Progenitor cell of endocrine pancreas (in vitro differentiated cells): ENCODE results near the gene ADAM12. TPM values are rescaled to one million over a fixed set of nuclear protein-coding genes. Genes with fewer than 3 reads are reported as not detected.

ENCODE experiments used
- DNase-seq: peaks from one replicate; pipeline ENCODE4 v3.0.0; 2021; ENCODE audit warnings: low spot score; ENCODE audit not compliant: unreplicated experiment
- H3K27ac Mint-ChIP-seq: 2 replicates; pipeline ENCODE4 v1.8.0; 2021; ENCODE audit warnings: mild to moderate bottlenecking, moderate library complexity, mixed read lengths
- H3K27me3 Mint-ChIP-seq: 2 replicates; pipeline ENCODE4 v1.8.0; 2021; ENCODE audit warnings: mixed read lengths
- H3K36me3 Mint-ChIP-seq: 2 replicates; pipeline ENCODE4 v1.8.0; 2022; ENCODE audit warnings: mixed read lengths; ENCODE audit not compliant: insufficient read depth
- H3K4me1 Mint-ChIP-seq: 2 replicates; pipeline ENCODE4 v1.8.0; 2021; ENCODE audit warnings: low read depth, mixed read lengths
- H3K4me3 Mint-ChIP-seq: 2 replicates; pipeline ENCODE4 v1.8.0; 2021; ENCODE audit warnings: low read depth, mild to moderate bottlenecking, moderate library complexity, mixed read lengths
- H3K9me3 Mint-ChIP-seq: 2 replicates; pipeline ENCODE4 v1.8.0; 2021; ENCODE audit warnings: low read depth, mixed read lengths
- total RNA-seq: library from RNA; stranded (reverse); gene quantifications from 2 replicates; pipeline ENCODE4 v1.2.1, GENCODE V29; 2021
- TF ChIP-seq, protein P1 (sequence below): fragments of 200-600 bp; sonication (generic); IDR thresholded peaks from one replicate; pipeline ENCODE4 v1.5.0; 2021; ENCODE audit warnings: antibody characterized with exemption, mild to moderate bottlenecking; ENCODE audit not compliant: unreplicated experiment

ADAM12 gene
- total RNA-seq, 1 donor from 2014 or later = 1.8 TPM

DNA sequence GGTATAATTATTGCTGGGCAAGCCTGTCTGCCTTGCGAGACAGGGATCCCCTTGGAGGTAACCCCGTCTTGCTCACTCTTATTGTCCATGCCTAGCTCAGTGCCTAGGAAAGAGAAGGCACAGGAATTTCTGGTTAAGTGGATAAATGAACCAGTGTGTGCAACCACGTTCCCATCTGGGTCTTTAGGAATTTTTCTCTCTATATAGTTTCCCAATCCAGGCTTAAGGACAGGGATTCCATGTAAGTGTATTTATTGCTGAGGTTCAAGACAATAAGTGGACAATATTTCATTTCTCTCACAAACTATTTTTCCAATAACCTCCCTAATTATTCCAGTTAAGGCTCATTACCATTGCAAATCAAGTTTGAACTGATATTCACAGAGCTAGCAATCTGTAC is 8.9 kb upstream of the ADAM12 start:
- TF ChIP-seq, protein P1, sequence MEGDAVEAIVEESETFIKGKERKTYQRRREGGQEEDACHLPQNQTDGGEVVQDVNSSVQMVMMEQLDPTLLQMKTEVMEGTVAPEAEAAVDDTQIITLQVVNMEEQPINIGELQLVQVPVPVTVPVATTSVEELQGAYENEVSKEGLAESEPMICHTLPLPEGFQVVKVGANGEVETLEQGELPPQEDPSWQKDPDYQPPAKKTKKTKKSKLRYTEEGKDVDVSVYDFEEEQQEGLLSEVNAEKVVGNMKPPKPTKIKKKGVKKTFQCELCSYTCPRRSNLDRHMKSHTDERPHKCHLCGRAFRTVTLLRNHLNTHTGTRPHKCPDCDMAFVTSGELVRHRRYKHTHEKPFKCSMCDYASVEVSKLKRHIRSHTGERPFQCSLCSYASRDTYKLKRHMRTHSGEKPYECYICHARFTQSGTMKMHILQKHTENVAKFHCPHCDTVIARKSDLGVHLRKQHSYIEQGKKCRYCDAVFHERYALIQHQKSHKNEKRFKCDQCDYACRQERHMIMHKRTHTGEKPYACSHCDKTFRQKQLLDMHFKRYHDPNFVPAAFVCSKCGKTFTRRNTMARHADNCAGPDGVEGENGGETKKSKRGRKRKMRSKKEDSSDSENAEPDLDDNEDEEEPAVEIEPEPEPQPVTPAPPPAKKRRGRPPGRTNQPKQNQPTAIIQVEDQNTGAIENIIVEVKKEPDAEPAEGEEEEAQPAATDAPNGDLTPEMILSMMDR = no peak
- H3K27me3 Mint-ChIP-seq = peaks cover 46% of the 10 kb centered on the region
- no peak overlapping the region for H3K4me3 Mint-ChIP-seq
- H3K27ac Mint-ChIP-seq = no peak overlapping the region
- DNase-seq = no peak
- H3K4me1 Mint-ChIP-seq = no peaks in the 10 kb centered on the region
- H3K9me3 Mint-ChIP-seq = no peaks in the 10 kb centered on the region
- H3K36me3 Mint-ChIP-seq = no peaks in the 10 kb centered on the region

DNA sequence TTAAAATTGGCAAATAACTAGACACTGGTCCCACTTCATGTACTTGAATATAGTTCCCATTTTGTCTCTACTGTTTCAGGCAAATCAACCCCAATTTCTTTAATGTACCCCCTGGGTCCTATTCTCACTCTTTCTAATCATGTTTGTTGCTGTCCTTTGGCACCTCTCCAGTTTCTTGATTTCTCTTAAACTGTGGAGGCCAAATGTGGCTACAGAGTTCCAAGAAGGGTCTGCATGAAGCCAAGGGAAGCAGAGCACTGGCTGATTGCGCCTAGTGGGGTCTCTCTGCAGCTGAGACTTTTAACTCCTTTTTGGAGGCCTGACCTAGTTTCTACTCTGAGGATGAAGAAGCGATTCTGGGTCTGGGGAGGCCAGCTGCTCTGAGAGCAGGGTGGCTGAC is 6.7 kb upstream of the ADAM12 start:
- no peaks in the 10 kb centered on the region for H3K4me1 Mint-ChIP-seq
- H3K9me3 Mint-ChIP-seq = no peaks in the 10 kb centered on the region
- no peaks in the 10 kb centered on the region for H3K36me3 Mint-ChIP-seq
- TF ChIP-seq, protein P1 = no peak
- no peak for DNase-seq
- peaks cover 55% of the 10 kb centered on the region for H3K27me3 Mint-ChIP-seq
- H3K4me3 Mint-ChIP-seq = no peak overlapping the region
- no peak overlapping the region for H3K27ac Mint-ChIP-seq

DNA sequence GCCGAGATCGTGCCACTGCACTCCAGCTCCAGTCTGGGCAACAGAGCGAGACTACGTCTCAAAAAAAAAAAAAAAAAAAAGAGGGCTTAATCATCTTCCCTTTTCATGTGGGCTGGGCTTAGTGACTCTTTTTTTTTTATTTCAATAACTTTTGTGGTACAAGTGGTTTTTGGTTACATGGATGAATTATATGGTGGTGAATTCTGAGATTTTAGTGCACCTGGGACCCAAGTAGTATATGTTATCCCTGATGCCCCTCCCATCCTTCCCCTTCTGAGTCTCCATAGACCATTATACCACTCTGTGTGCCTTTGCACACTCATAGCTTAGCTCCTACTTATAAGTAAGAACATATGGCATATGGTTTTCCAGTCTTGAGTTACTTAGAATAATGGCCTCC is 4.8 kb upstream of the ADAM12 start:
- DNase-seq = no peak
- Mint-ChIP-seq H3K9me3 (no peaks in the 10 kb centered on the region), H3K4me1 (no peaks in the 10 kb centered on the region), H3K36me3 (no peaks in the 10 kb centered on the region), H3K27me3 (peaks cover 61% of the 10 kb centered on the region), H3K27ac (no peak overlapping the region), H3K4me3 (no peak overlapping the region)
- TF ChIP-seq, protein P1 = no peak

DNA sequence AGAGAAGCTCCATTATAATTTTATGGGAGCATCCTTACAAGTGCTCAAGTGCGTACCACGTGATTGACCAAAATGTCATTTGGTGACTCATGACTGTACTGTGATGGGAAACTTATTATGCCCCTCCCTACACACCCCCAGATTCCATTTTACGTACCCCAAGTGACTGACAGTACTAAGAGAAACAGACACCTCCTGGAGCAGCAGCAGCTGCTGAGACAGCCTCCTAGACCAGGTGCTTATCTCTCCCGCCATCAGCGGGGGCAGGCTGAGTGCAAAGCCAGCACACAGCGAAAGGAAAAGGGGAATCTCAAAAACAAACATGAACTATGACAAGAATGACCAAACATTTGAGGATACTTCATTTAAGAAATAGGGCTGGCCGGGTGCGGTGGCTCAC is 4.2 kb upstream of the ADAM12 start:
- H3K27ac Mint-ChIP-seq = no peak overlapping the region
- TF ChIP-seq, protein P1 = no peak
- peaks cover 1% of the 10 kb centered on the region for H3K4me1 Mint-ChIP-seq
- peaks cover 64% of the 10 kb centered on the region for H3K27me3 Mint-ChIP-seq
- H3K9me3 Mint-ChIP-seq = no peaks in the 10 kb centered on the region
- H3K36me3 Mint-ChIP-seq = no peaks in the 10 kb centered on the region
- no peak overlapping the region for H3K4me3 Mint-ChIP-seq
- DNase-seq = no peak

DNA sequence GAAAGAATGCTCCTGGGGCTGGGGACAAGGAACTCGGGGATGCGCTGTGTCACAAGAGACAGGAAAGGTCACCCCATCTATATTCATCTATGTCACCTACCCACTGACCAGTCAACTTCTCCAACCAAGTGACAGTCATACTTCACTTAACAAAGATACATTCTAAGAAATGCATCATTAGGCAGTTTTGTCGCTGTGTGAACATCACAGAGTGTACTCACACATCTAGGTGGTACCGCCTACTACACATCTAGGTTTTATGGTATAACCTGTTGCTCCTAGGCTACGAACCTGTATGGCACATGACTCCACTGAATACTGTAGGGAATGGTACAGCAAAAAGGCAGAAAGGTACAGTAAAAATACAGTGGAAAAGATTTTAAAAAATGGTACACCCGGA is 3.8 kb upstream of the ADAM12 start:
- no peak overlapping the region for H3K27ac Mint-ChIP-seq
- peaks cover 5% of the 10 kb centered on the region for H3K4me1 Mint-ChIP-seq
- H3K27me3 Mint-ChIP-seq = peaks cover 67% of the 10 kb centered on the region
- no peaks in the 10 kb centered on the region for H3K9me3 Mint-ChIP-seq
- H3K36me3 Mint-ChIP-seq = no peaks in the 10 kb centered on the region
- no peak for DNase-seq
- TF ChIP-seq, protein P1 = no peak
- no peak overlapping the region for H3K4me3 Mint-ChIP-seq
